HUES64 (cell line): ENCODE results near the gene PTPN9.
"Not testable (repeated sequence)": the region's sequence is repeated elsewhere in the genome, so short reads cannot be mapped to it uniquely, and the experiment has no call there.

ENCODE experiments used
- H3K27ac ChIP-seq: 2 replicates; pipeline ENCODE4 v1.7.0; 2013; ENCODE audit warnings: low read depth, low read length, inconsistent platforms
- H3K27me3 ChIP-seq: 2 replicates; pipeline ENCODE4 v1.6.1; 2013; ENCODE audit warnings: mild to moderate bottlenecking, low read length; ENCODE audit not compliant: insufficient read depth
- H3K36me3 ChIP-seq: 2 replicates; pipeline ENCODE4 v1.6.1; 2013; ENCODE audit warnings: mild to moderate bottlenecking, low read length; ENCODE audit not compliant: insufficient read depth
- H3K4me1 ChIP-seq: 2 replicates; pipeline ENCODE4 v1.6.1; 2013; ENCODE audit warnings: mild to moderate bottlenecking, low read length, moderate library complexity; ENCODE audit not compliant: insufficient read depth
- H3K4me3 ChIP-seq: 2 replicates; pipeline ENCODE4 v1.5.1; 2013; ENCODE audit warnings: mild to moderate bottlenecking, low read length, moderate library complexity
- H3K9ac ChIP-seq: 2 replicates; pipeline ENCODE4 v1.6.1; 2013; ENCODE audit warnings: mild to moderate bottlenecking, low read depth, low read length
- H3K9me3 ChIP-seq: 2 replicates; pipeline ENCODE4 v1.6.1; 2013; ENCODE audit warnings: low read depth, low read length; ENCODE audit not compliant: insufficient read depth
- WGBS: fragments of 150-250, 120-280 bp; methylation state at CpG from one replicate; pipeline ENCODE4 v1.1.7; 2013; ENCODE audit warnings: missing lambda C conversion rate; 5-methylcytosine and 5-hydroxymethylcytosine counted together

Gene PTPN9

DNA sequence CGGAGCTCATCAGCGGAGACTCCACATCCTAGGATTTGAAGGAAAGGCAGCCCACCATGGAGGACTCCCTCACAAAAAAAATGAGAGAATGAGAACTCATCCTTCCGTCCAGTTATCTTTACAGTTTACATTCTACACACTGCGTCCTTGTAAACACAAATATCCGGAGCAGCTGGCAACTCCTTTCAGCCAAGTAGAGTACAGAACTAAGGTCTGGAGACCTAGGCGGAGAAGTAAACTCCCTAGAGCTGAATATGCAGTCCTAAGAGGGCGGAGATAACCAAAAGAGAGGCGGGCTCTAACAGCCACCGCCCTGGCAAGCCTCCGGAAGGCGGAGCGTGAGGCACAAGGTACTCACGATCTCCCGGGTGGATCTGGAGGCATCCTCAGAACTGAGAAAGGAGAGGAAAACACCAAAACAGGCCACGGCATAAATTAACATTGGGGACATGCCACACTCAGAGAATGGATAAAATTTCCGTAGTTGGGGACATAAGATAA, 126.7 kb downstream of the PTPN9 start:
- Histone ChIP-seq H3K27me3 (no peaks in the 10 kb centered on the region), H3K4me3 (peak overlapping the region; percentile 78), H3K4me1 (0 out of 2 replicates have a peak, but pooled peaks cover 10% of the 10 kb centered on the region), H3K9ac (peak overlapping the region; percentile 95), H3K36me3 (peaks cover 3% of the 10 kb centered on the region), H3K9me3 (no peaks in the 10 kb centered on the region), H3K27ac (peak overlapping the region; percentile 96)
- WGBS: under 1% methylated on average over 16 of the region's 16 CpGs

DNA sequence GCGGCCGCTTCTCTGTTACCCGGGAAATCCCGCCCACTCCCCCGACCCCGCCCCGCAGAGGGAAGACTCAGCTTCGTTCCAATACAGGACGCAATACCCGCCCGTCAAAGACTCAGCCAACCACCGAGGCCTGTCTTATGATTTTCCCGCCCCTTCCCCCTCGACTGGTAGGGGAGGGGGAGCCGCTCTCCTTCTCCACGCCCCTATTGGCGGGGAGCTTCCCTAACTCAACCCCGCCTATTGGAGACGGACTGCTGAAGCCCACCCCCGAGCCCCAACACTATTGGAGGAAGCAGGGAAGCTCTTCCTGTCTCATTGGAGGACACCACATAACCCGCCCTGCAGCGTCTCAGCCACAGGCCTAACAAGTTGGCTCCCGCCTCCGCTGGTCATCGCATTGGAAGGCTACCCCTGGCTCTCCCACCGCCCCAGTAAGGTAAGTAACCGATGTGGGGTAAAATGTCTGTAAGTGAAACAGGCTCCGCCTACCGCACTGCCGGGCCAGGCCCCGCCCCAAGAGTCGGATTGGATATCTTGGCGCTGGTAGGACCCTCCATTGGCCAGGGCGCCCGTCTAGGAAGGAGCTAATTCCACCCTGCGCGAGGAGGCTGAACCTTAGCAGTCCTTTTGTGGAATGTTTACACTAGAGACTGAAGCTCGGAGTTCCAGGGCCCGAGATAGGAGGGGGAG, 127.3 kb downstream of the PTPN9 start, which contains the start of gene SIN3A:
Gene SIN3A, minus strand, starts transcription at position 17 of the 690 bp plus-strand sequence. CDS start 21,315 bp downstream, outside the sequence.
- WGBS: under 1% methylated on average over 36 of the region's 39 CpGs
- Histone ChIP-seq H3K4me1 (0 out of 2 replicates have a peak, but pooled peaks cover 10% of the 10 kb centered on the region), H3K36me3 (peaks cover 8% of the 10 kb centered on the region)

DNA sequence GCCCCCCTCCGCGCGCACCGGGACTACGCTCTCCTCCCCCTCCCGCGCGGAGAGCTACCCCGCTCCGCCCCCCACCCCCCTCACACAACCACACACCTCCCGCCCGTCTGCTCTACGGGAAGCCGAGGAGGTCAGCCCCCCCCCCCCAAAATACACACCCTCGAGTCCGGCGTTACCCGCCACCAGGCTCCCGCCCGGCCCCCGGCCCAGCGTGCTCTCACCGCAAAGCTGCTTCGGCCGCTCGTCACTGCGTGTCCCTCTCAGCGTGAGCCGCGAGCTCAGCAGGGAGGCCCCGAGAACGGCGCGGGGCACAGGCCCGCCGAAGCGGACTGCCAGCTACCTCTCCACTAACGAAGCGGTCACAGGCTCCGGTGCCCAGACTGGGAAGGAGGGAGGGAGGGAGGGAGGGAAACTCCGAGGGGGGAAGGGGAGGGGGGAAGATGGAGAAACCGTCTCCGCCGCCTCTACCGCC, 127.9 kb downstream of the PTPN9 start:
- Histone ChIP-seq H3K27me3 (no peaks in the 10 kb centered on the region), H3K4me3 (peak overlapping the region; percentile 80), H3K36me3 (peaks cover 9% of the 10 kb centered on the region), H3K4me1 (0 out of 2 replicates have a peak, but pooled peaks cover 6% of the 10 kb centered on the region), H3K27ac (peak overlapping the region; percentile 99), H3K9ac (peak overlapping the region; percentile 82), H3K9me3 (no peaks in the 10 kb centered on the region)
- under 1% methylated on average over 34 of the region's 45 CpGs for WGBS

More for the DNA sequence above, 127.3 kb downstream of the PTPN9 start, which contains the start of gene SIN3A:
- peak within 1 kb of the TSS; percentile 92 for H3K4me3 ChIP-seq
- H3K27me3 ChIP-seq: no peaks in the 10 kb centered on the region
- peak within 1 kb of the TSS; percentile 99 for H3K27ac ChIP-seq
- no peaks in the 10 kb centered on the region for H3K9me3 ChIP-seq
- peak within 1 kb of the TSS; percentile 95 for H3K9ac ChIP-seq

- peak overlapping the region; percentile 99 for H3K27ac ChIP-seq
- H3K4me1 ChIP-seq: 0 out of 2 replicates have a peak, but pooled peaks cover 5% of the 10 kb centered on the region
- H3K4me3 ChIP-seq: peak overlapping the region; percentile 92
- no peaks in the 10 kb centered on the region for H3K27me3 ChIP-seq
- H3K9ac ChIP-seq: peak overlapping the region; percentile 65
- WGBS: under 1% methylated on average over 58 of the region's 62 CpGs
- peaks cover 14% of the 10 kb centered on the region for H3K36me3 ChIP-seq
- no peaks in the 10 kb centered on the region for H3K9me3 ChIP-seq
Observed at GRCh38 chr15:75450307-75451201, 128.6 kb downstream of the PTPN9 start.

DNA sequence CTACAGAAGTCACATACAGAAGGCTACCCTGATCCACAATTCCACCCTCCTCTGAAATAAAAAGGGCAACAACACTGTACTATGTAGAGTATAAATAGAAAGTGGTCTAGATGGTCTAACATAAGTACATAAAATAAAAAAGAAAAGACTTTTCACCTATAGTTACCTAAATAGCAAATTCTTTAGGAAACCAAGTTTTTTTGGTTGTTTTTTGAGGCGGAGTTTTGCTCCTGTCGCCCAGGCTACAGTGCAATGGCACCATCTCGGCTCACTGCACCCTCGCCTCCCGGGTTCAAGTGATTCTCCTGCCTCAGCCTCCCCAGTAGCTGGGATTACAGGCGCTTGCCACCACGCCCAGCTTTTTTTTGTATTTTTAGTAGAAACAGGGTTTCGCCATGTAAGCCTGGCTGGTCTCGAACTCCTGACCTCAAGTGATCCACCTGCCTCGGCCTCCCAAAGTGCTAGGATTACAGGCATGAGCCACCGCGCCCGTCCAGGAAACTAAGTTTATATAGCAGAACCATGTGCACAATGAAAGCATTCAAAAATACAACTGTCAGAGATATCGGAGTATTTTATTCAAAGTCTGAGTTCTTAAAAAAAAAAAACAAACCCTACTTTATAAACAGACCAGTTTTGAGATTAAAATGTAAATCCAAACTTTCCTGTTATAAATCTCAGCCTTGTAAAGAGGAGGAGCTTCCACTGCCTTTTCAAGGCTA, 129.4 kb downstream of the PTPN9 start:
- peak overlapping the region; percentile 92 for H3K4me3 ChIP-seq
- H3K27me3 ChIP-seq: no peaks in the 10 kb centered on the region
- no peak overlapping the region for H3K9ac ChIP-seq
- 77% methylated on average over 14 of the region's 14 CpGs for WGBS
- H3K4me1 ChIP-seq: 0 out of 2 replicates have a peak, but pooled peaks cover 5% of the 10 kb centered on the region
- H3K36me3 ChIP-seq: peaks cover 15% of the 10 kb centered on the region
- H3K27ac ChIP-seq: no peak overlapping the region
- no peaks in the 10 kb centered on the region for H3K9me3 ChIP-seq

- not testable (repeated sequence) for H3K27me3 ChIP-seq, H3K4me3 ChIP-seq, H3K4me1 ChIP-seq, H3K9me3 ChIP-seq, H3K9ac ChIP-seq, H3K27ac ChIP-seq
- peaks cover 23% of the 10 kb centered on the region for H3K36me3 ChIP-seq
- 93% methylated on average over 13 of the region's 13 CpGs for WGBS
Observed at GRCh38 chr15:75448171-75448570, 130.9 kb downstream of the PTPN9 start.

- Histone ChIP-seq H3K9me3 (no peaks in the 10 kb centered on the region), H3K4me3 (no peak overlapping the region), H3K36me3 (peaks cover 35% of the 10 kb centered on the region), H3K27me3 (no peaks in the 10 kb centered on the region), H3K4me1 (0 out of 2 replicates have a peak, but pooled peaks cover 5% of the 10 kb centered on the region), H3K27ac (no peak overlapping the region), H3K9ac (no peak overlapping the region)
- 92% methylated on average over 3 of the region's 3 CpGs for WGBS
Observed at GRCh38 chr15:75446151-75446550, 133.0 kb downstream of the PTPN9 start.

GRCh38 chr15:75445324-75445723, 133.8 kb downstream of the PTPN9 start:
- H3K27me3 ChIP-seq, H3K27ac ChIP-seq, H3K9ac ChIP-seq, H3K4me3 ChIP-seq, H3K4me1 ChIP-seq, H3K9me3 ChIP-seq: not testable (repeated sequence)
- peaks cover 36% of the 10 kb centered on the region for H3K36me3 ChIP-seq
- 95% methylated on average over 9 of the region's 10 CpGs for WGBS

GRCh38 chr15:75443972-75444453, 135.1 kb downstream of the PTPN9 start:
- H3K36me3 ChIP-seq: peaks cover 36% of the 10 kb centered on the region
- H3K9me3 ChIP-seq, H3K27ac ChIP-seq, H3K4me1 ChIP-seq, H3K9ac ChIP-seq, H3K4me3 ChIP-seq, H3K27me3 ChIP-seq: not testable (repeated sequence)
- 94% methylated on average over 7 of the region's 8 CpGs for WGBS

DNA sequence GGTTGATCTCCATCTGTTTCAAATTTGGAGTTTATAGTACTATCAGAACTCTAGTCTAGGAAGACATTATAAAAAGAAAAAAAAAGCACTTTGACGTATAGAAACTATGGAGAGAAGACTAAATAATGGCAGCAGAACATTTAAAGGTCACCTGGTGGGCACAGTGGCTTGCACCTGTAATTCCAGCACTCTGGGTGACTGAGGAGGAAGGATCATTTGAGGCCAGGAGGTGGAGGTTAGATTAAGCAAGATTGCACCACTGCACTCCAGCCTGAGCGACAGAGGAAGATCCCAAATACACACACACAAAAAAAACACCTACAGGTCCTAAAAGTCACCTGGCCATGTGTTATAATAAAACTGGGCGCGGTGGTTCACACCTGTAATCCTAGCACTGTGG, 141.4 kb downstream of the PTPN9 start:
- Histone ChIP-seq H3K9me3 (no peaks in the 10 kb centered on the region), H3K9ac (no peak overlapping the region), H3K4me1 (no peaks in the 10 kb centered on the region), H3K27me3 (no peaks in the 10 kb centered on the region), H3K27ac (no peak overlapping the region), H3K36me3 (peaks cover 35% of the 10 kb centered on the region), H3K4me3 (no peak overlapping the region)
- 98% methylated on average over 4 of the region's 4 CpGs for WGBS
